Liver (tissue), 3 donors: ENCODE data around the gene CCDC88C.

ENCODE experiments used
- EGR1 ChIP-seq, 2 donors: IDR thresholded peaks; 2 replicates each; pipeline ENCODE4 v1.6.1; 2016 to 2018; ENCODE audit warnings: antibody characterized with exemption in 2 of 2, low read depth in 2 of 2
- FOXA1 ChIP-seq: IDR thresholded peaks from 2 replicates; pipeline ENCODE4 v1.6.1; 2016; ENCODE audit warnings: antibody characterized with exemption
- RAD21 ChIP-seq, 2 donors: IDR thresholded peaks; 2 replicates each; pipeline ENCODE4 v1.6.1; 2016; ENCODE audit warnings: antibody characterized with exemption in 2 of 2, mild to moderate bottlenecking in 2 of 2
- TAF1 ChIP-seq: conservative IDR thresholded peaks from 2 replicates; pipeline ENCODE4 v1.6.1; 2016; ENCODE audit warnings: antibody characterized with exemption, mild to moderate bottlenecking
- YY1 ChIP-seq: IDR thresholded peaks from 2 replicates; pipeline ENCODE4 v1.6.1; 2016; ENCODE audit warnings: antibody characterized with exemption, mild to moderate bottlenecking
- TF ChIP-seq, protein P1 (sequence below): fragments of 150-350 bp; IDR thresholded peaks from 2 replicates; pipeline ENCODE4 v1.5.1; 2017; ENCODE audit warnings: improper control_type of control experiment, low read depth, low read length; ENCODE audit not compliant: missing input control
- TF ChIP-seq, protein P2 (sequence below): IDR thresholded peaks from 2 replicates; pipeline ENCODE4 v1.6.1; 2016; ENCODE audit warnings: antibody characterized with exemption, mild to moderate bottlenecking
- TF ChIP-seq, protein P3 (sequence below): IDR thresholded peaks from 2 replicates; pipeline ENCODE4 v1.6.1; 2016; ENCODE audit warnings: antibody characterized with exemption
- TF ChIP-seq, protein P4 (sequence below): IDR thresholded peaks from 2 replicates; pipeline ENCODE4 v1.6.1; 2016; ENCODE audit warnings: antibody characterized with exemption
- TF ChIP-seq, protein P5 (sequence below): IDR thresholded peaks from 2 replicates; pipeline ENCODE4 v1.6.1; 2016; ENCODE audit warnings: antibody characterized with exemption
- donor health status: healthy.
- donor health status: healthy.

DNA sequence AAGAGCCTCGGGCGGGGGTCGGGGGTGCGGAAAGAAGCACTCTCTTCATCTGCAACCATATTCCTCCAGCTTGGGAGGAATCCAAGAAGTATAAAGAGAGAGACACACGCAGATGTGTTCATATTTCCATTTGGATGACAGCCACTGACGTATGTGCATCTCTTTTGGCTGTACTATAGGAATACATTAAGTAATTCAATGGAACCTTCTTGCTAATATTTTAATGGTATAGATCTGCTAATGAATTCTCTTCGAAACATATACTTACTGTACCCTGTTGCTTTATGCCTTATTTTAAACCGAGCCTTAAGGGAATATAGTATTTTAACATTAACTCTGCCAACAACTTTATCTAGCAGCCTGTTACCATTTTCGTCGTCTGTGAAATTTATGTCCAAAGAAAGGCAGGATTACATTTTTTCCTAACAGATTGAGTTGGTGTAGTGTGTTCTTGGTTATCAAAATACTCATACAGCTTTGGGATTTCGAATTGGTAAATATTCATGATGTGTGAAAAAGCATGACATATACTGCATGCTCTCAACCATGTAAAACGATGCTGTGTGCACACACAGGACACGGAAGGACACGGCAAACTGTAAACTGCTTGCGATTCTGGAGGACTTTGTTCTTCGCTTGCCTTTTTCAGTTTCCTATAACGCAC is 84.5 kb downstream of the CCDC88C start:
- TF ChIP-seq, protein P1, sequence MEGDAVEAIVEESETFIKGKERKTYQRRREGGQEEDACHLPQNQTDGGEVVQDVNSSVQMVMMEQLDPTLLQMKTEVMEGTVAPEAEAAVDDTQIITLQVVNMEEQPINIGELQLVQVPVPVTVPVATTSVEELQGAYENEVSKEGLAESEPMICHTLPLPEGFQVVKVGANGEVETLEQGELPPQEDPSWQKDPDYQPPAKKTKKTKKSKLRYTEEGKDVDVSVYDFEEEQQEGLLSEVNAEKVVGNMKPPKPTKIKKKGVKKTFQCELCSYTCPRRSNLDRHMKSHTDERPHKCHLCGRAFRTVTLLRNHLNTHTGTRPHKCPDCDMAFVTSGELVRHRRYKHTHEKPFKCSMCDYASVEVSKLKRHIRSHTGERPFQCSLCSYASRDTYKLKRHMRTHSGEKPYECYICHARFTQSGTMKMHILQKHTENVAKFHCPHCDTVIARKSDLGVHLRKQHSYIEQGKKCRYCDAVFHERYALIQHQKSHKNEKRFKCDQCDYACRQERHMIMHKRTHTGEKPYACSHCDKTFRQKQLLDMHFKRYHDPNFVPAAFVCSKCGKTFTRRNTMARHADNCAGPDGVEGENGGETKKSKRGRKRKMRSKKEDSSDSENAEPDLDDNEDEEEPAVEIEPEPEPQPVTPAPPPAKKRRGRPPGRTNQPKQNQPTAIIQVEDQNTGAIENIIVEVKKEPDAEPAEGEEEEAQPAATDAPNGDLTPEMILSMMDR = no peak
- TF ChIP-seq EGR1 (IDR thresholded peaks at IDR 0.05; ENCODE audit: low read depth in 2 of 2) = no peak
- TF ChIP-seq, protein P2, sequence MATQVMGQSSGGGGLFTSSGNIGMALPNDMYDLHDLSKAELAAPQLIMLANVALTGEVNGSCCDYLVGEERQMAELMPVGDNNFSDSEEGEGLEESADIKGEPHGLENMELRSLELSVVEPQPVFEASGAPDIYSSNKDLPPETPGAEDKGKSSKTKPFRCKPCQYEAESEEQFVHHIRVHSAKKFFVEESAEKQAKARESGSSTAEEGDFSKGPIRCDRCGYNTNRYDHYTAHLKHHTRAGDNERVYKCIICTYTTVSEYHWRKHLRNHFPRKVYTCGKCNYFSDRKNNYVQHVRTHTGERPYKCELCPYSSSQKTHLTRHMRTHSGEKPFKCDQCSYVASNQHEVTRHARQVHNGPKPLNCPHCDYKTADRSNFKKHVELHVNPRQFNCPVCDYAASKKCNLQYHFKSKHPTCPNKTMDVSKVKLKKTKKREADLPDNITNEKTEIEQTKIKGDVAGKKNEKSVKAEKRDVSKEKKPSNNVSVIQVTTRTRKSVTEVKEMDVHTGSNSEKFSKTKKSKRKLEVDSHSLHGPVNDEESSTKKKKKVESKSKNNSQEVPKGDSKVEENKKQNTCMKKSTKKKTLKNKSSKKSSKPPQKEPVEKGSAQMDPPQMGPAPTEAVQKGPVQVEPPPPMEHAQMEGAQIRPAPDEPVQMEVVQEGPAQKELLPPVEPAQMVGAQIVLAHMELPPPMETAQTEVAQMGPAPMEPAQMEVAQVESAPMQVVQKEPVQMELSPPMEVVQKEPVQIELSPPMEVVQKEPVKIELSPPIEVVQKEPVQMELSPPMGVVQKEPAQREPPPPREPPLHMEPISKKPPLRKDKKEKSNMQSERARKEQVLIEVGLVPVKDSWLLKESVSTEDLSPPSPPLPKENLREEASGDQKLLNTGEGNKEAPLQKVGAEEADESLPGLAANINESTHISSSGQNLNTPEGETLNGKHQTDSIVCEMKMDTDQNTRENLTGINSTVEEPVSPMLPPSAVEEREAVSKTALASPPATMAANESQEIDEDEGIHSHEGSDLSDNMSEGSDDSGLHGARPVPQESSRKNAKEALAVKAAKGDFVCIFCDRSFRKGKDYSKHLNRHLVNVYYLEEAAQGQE = no peak
- no peak for TF ChIP-seq TAF1
- TF ChIP-seq, protein P3, sequence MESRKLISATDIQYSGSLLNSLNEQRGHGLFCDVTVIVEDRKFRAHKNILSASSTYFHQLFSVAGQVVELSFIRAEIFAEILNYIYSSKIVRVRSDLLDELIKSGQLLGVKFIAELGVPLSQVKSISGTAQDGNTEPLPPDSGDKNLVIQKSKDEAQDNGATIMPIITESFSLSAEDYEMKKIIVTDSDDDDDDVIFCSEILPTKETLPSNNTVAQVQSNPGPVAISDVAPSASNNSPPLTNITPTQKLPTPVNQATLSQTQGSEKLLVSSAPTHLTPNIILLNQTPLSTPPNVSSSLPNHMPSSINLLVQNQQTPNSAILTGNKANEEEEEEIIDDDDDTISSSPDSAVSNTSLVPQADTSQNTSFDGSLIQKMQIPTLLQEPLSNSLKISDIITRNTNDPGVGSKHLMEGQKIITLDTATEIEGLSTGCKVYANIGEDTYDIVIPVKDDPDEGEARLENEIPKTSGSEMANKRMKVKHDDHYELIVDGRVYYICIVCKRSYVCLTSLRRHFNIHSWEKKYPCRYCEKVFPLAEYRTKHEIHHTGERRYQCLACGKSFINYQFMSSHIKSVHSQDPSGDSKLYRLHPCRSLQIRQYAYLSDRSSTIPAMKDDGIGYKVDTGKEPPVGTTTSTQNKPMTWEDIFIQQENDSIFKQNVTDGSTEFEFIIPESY = no peak
- no peak for TF ChIP-seq FOXA1
- TF ChIP-seq, protein P4, sequence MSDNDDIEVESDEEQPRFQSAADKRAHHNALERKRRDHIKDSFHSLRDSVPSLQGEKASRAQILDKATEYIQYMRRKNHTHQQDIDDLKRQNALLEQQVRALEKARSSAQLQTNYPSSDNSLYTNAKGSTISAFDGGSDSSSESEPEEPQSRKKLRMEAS = no peak
- TF ChIP-seq, protein P5, sequence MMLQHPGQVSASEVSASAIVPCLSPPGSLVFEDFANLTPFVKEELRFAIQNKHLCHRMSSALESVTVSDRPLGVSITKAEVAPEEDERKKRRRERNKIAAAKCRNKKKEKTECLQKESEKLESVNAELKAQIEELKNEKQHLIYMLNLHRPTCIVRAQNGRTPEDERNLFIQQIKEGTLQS = no peak
- no peak for TF ChIP-seq YY1
- no peak for TF ChIP-seq RAD21 (IDR thresholded peaks at IDR 0.05)
